Tibial artery (tissue), 4 donors: Measurements from ENCODE around the gene SMOC2.
"Not testable (repeated sequence)": the region's sequence is repeated elsewhere in the genome, so short reads cannot be mapped to it uniquely, and the experiment has no call there.

Experiments
- DNase-seq, 2 donors: peaks; one replicate each; pipeline ENCODE4 v3.0.0-alpha.2; 2019
- H3K27ac ChIP-seq, 2 donors: fragments of 200-600 bp; sonication (generic) in 1 of 2; 1 replicate in 1 of 2; 2 replicates in 1 of 2; pipeline ENCODE4 v1.5.1; 2018 to 2019; ENCODE audit warnings: mild to moderate bottlenecking in 1 of 2
- H3K27me3 ChIP-seq, 2 donors: fragments of 200-600 bp; sonication (generic) in 1 of 2; one replicate each; pipeline versions ENCODE4 v1.5.1 to v1.6.0; 2016 to 2019
- H3K36me3 ChIP-seq, 3 donors: fragments of 200-600 bp; sonication (generic) in 2 of 3; one replicate each; pipeline ENCODE4 v1.5.1; 2016 to 2019; ENCODE audit warnings: mild to moderate bottlenecking in 2 of 3
- H3K4me1 ChIP-seq, 4 donors: fragments of 200-600 bp; sonication (generic) in 2 of 4; 1 replicate in 3 of 4; 2 replicates in 1 of 4; pipeline ENCODE4 v1.5.1; 2016 to 2019
- H3K4me3 ChIP-seq, 2 donors: fragments of 200-600 bp; sonication (generic) in 1 of 2; 1 replicate in 1 of 2; 2 replicates in 1 of 2; pipeline ENCODE4 v1.5.1; 2018 to 2019; ENCODE audit warnings: mild to moderate bottlenecking in 2 of 2
- H3K9me3 ChIP-seq, 3 donors: fragments of 200-600 bp; sonication (generic) in 1 of 3; one replicate each; pipeline ENCODE4 v1.5.1; 2016 to 2019
- intact Hi-C: fragments of 100-400 bp; cut with DNase I; formaldehyde crosslinking; loops from one replicate; pipeline ENCODE4 v1.15.0; 2023; ENCODE audit warnings: low total_unique reads
- TF ChIP-seq, protein P1 (sequence below), 2 experiments: fragments of 200-600 bp in 1 of 2; fragments of 450-650 bp in 1 of 2; IDR thresholded peaks; one replicate each; pipeline ENCODE4 v1.5.1; 2017 to 2019; ENCODE audit warnings: antibody characterized with exemption in 2 of 2, mild to moderate bottlenecking in 1 of 2, moderate library complexity in 1 of 2

Gene SMOC2

GRCh38 chr6:168674595-168674994, 233.6 kb downstream of the SMOC2 start:
- intact Hi-C loops: no loop called here
- H3K9me3 ChIP-seq: no peaks in the 10 kb centered on the region
- H3K27ac ChIP-seq: no peak overlapping the region
- TF ChIP-seq, protein P1, sequence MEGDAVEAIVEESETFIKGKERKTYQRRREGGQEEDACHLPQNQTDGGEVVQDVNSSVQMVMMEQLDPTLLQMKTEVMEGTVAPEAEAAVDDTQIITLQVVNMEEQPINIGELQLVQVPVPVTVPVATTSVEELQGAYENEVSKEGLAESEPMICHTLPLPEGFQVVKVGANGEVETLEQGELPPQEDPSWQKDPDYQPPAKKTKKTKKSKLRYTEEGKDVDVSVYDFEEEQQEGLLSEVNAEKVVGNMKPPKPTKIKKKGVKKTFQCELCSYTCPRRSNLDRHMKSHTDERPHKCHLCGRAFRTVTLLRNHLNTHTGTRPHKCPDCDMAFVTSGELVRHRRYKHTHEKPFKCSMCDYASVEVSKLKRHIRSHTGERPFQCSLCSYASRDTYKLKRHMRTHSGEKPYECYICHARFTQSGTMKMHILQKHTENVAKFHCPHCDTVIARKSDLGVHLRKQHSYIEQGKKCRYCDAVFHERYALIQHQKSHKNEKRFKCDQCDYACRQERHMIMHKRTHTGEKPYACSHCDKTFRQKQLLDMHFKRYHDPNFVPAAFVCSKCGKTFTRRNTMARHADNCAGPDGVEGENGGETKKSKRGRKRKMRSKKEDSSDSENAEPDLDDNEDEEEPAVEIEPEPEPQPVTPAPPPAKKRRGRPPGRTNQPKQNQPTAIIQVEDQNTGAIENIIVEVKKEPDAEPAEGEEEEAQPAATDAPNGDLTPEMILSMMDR (IDR thresholded peaks at IDR 0.05): no peak
- H3K27me3 ChIP-seq: no peaks in the 10 kb centered on the region
- H3K36me3 ChIP-seq: no peaks in the 10 kb centered on the region
- no peaks in the 10 kb centered on the region for H3K4me1 ChIP-seq
- no peak for DNase-seq
- H3K4me3 ChIP-seq: no peak overlapping the region

DNA sequence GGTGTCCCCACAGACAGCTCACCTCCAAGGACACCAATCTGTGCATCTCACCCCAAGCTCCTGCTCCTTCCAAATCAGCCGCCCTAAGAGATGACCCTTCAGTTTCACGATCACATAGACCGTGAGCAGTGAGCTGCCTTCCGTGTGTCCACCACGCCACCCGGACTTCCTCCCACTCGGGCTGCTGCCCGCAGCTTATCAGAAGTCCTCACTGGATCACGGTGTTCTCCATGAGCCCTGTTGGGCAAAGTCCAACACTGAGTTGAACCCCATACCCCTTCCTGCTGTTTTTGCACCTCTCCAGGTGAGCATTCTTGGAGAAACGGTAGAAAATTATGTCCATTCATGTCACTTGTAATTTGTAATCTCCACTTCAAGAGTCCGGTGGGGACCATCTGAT, 234.4 kb downstream of the SMOC2 start:
- no peak for DNase-seq
- Histone ChIP-seq H3K4me3 (no peak overlapping the region), H3K4me1 (no peaks in the 10 kb centered on the region), H3K36me3 (no peaks in the 10 kb centered on the region), H3K27me3 (no peaks in the 10 kb centered on the region), H3K9me3 (no peaks in the 10 kb centered on the region), H3K27ac (no peak overlapping the region)
- intact Hi-C loops: no loop called here
- TF ChIP-seq, protein P1 (IDR thresholded peaks at IDR 0.05): no peak

GRCh38 chr6:168675933-168676551, 235.1 kb downstream of the SMOC2 start:
- Histone ChIP-seq H3K36me3 (no peaks in the 10 kb centered on the region), H3K4me1 (no peaks in the 10 kb centered on the region), H3K27ac (no peak overlapping the region), H3K27me3 (no peaks in the 10 kb centered on the region), H3K4me3 (no peak overlapping the region), H3K9me3 (no peaks in the 10 kb centered on the region)
- intact Hi-C loops: no loop called here
- no peak for DNase-seq
- TF ChIP-seq, protein P1 (IDR thresholded peaks at IDR 0.05): no peak

DNA sequence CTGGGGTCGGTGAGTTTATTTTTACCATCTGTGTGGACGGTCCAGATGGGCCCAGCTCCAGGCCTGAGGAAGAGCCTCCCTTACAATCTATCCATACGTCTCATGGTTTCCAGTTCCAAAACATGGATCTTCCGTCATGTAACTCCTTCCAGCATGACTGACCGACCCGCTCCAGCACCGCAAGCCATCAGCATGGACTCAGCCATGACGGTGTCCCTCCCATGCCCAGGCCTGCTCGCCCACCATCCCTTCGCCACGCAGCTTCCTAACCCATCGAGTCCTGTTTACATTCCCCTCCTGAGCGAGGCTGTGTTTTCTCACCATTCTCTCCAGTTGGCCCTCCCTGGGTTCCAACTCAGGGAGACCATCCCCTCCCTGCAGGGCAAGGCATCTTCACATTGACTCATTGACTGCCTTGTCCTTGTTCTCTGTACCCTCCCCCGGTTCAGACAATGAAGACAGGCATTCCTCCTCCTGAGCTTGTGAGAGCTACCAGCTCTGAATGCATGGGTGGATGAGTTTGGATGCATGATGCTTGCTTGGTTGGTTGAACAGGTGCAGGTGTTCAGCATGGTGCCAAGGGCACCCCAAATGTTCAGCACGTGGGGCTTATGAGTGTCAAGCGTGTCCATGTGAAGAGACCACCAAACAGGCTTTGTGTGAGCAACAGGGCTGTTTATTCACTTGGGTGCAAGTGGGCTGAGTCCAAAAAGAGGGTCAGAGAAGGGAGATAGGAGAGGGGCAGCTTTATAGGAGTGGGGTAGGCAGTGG, 235.8 kb downstream of the SMOC2 start:
- TF ChIP-seq, protein P1 (IDR thresholded peaks at IDR 0.05): no peak
- Histone ChIP-seq H3K27me3 (no peaks in the 10 kb centered on the region), H3K4me3 (no peak overlapping the region), H3K27ac (no peak overlapping the region), H3K4me1 (no peaks in the 10 kb centered on the region), H3K9me3 (no peaks in the 10 kb centered on the region), H3K36me3 (no peaks in the 10 kb centered on the region)
- no peak for DNase-seq
- intact Hi-C loops: no loop called here

DNA sequence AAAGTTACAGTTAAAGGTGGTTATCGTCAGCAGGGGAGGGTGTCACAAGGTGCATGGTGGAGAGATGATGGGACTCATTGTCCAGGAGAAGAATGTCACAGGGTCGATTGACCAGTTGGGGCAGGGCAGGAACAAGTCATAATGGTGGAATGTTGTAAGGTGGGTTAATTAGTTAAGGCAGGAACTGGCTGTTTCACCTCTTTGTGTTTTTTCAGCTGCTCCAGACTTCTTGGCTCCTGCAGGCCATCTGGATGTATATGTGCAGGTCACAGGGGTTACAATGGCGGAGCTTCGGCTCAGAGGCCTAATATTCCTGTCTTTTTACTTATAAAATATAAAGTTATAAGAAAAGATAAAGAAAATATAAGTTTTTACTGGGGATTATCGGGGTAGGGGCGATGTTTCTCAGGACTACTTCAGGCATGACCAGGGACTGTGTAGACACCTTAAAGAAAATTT, 236.4 kb downstream of the SMOC2 start:
- intact Hi-C loops, H3K4me1 ChIP-seq, H3K27ac ChIP-seq: not testable (repeated sequence)

DNA sequence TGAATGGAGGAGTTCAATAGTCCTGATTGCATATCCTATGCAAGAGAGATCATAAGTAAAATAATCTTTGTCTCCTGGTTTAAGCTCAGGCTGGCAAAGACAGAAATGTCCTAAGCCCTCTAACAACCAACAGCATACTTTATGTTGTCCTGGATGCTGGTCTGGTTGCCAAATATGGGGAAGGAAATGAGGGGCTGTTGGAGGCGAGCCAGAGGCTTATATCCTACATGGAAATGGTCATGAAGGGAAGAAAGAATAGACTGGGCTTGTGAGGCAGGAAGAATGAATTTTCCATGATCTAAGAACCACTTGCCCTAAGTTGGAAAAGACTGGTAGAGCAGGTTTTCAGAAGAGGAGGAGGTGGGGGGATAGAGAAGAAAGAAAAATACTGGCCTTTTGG, 237.1 kb downstream of the SMOC2 start:
- H3K27me3 ChIP-seq: no peaks in the 10 kb centered on the region
- H3K27ac ChIP-seq: no peak overlapping the region
- no peak overlapping the region for H3K4me3 ChIP-seq
- H3K36me3 ChIP-seq: no peaks in the 10 kb centered on the region
- no peak for DNase-seq
- no peaks in the 10 kb centered on the region for H3K9me3 ChIP-seq
- intact Hi-C loops: no loop called here
- no peaks in the 10 kb centered on the region for H3K4me1 ChIP-seq
- TF ChIP-seq, protein P1 (IDR thresholded peaks at IDR 0.05): no peak

More for the DNA sequence above, 236.4 kb downstream of the SMOC2 start:
- H3K27me3 ChIP-seq, H3K9me3 ChIP-seq, H3K4me3 ChIP-seq, H3K36me3 ChIP-seq, DNase-seq: not testable (repeated sequence)
